ENCODE results near the gene QRFP. TPM values are rescaled to one million over a fixed set of nuclear protein-coding genes. Genes with fewer than 3 reads are reported as not detected.

Gene QRFP
- total RNA-seq, 4 donors from 2014 or later, result not detected

DNA sequence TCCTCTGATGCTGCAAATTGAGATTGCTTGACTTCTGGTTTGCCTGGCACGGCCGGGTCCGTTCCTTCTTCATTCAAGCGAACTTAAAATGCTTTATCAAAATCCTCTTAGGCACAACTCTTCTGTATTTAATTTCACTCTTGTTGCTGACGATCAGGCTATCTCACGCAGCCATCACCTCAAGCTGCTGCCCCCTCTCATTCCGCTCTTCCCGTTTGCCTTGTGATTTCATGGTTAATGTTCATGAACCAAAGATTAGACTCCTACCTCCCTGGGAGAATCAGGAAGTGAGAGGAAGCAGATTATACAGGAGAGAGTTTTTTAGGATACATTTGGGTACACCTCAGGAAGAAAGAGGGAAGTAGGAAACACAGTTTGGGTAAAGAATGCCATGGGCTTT lies 22.6 kb downstream of the QRFP start:
- Histone ChIP-seq H3K4me3 (no peak overlapping the region), H3K27me3 (no peaks in the 10 kb centered on the region), H3K27ac (no peak overlapping the region), H3K36me3 (no peaks in the 10 kb centered on the region), H3K4me1 (peaks cover 0 to 12% of the 10 kb centered on the region in 2 donors), H3K9me3 (no peaks in the 10 kb centered on the region)
- no peak for TF ChIP-seq POLR2A (IDR thresholded peaks at IDR 0.05)
- TF ChIP-seq, protein P1, sequence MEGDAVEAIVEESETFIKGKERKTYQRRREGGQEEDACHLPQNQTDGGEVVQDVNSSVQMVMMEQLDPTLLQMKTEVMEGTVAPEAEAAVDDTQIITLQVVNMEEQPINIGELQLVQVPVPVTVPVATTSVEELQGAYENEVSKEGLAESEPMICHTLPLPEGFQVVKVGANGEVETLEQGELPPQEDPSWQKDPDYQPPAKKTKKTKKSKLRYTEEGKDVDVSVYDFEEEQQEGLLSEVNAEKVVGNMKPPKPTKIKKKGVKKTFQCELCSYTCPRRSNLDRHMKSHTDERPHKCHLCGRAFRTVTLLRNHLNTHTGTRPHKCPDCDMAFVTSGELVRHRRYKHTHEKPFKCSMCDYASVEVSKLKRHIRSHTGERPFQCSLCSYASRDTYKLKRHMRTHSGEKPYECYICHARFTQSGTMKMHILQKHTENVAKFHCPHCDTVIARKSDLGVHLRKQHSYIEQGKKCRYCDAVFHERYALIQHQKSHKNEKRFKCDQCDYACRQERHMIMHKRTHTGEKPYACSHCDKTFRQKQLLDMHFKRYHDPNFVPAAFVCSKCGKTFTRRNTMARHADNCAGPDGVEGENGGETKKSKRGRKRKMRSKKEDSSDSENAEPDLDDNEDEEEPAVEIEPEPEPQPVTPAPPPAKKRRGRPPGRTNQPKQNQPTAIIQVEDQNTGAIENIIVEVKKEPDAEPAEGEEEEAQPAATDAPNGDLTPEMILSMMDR (IDR thresholded peaks at IDR 0.05), result no peak
- DNase-seq, result no peak
- intact Hi-C loops (cut with DNase I; ENCODE audit: low total_unique reads), result no loop called here

DNA sequence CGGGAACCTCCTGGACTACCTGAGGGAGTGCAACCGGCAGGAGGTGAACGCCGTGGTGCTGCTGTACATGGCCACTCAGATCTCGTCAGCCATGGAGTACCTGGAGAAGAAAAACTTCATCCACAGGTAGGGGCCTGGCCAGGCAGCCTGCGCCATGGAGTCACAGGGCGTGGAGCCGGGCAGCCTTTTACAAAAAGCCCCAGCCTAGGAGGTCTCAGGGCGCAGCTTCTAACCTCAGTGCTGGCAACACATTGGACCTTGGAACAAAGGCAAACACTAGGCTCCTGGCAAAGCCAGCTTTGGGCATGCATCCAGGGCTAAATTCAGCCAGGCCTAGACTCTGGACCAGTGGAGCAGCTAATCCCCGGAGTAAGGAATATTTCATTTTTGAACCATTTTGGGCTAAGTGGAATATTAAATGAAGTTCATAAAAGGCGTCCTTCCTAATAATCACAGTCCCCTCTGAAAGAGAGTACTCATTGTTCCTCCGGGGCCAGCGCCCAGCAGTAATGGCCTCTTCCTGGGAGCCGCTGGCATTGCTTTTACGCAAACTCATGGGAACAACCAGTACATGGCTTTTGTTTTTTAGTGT lies 23.6 kb downstream of the QRFP start:
- no peak for DNase-seq
- Histone ChIP-seq H3K4me3 (no peak overlapping the region), H3K27ac (no peak overlapping the region), H3K36me3 (no peaks in the 10 kb centered on the region), H3K27me3 (no peaks in the 10 kb centered on the region), H3K4me1 (peaks cover 0 to 12% of the 10 kb centered on the region in 2 donors), H3K9me3 (no peaks in the 10 kb centered on the region)
- TF ChIP-seq, protein P1 (IDR thresholded peaks at IDR 0.05), result no peak
- TF ChIP-seq POLR2A (IDR thresholded peaks at IDR 0.05), result no peak
- intact Hi-C loops (cut with DNase I; ENCODE audit: low total_unique reads), result no loop called here

DNA sequence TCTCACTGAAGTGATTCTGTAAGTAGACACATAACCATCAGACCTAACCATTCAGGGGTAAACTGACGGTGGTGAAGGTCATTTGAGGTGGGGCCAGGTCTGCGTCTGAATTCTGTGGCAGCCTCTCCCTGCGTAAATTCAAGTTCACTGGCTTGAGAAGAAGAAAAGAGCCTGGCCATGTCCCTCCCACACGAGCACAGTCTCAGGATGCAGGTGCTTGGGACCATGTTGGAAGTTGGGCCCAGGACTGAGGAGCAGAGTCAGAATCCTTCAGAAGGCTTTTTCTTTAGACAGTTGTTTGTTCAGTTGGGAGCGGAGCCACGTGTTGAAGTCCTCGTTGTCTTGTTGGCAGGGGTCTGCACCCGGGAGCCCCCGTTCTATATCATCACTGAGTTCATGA lies 24.1 kb downstream of the QRFP start:
- no peak overlapping the region for H3K27ac ChIP-seq
- intact Hi-C loops (cut with DNase I; ENCODE audit: low total_unique reads), result no loop called here

DNA sequence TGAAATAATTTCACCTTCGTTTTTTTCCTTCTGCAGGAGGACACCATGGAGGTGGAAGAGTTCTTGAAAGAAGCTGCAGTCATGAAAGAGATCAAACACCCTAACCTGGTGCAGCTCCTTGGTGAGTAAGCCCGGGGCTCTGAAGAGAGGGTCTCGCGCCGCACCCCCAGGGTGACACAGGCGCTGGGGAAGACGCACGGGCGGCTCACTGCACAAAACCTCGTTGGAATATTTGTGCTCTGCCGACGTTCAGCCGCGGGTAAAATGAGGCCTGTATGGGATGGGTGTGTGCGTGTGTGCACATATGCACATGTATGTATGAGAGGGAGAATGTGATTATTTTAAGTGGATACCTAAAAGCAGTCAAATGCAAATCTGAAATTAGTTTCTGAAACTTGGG lies 24.5 kb downstream of the QRFP start:
- Histone ChIP-seq H3K4me1 (peaks cover 0 to 12% of the 10 kb centered on the region in 2 donors), H3K36me3 (no peaks in the 10 kb centered on the region), H3K4me3 (no peak overlapping the region), H3K27ac (no peak overlapping the region), H3K9me3 (no peaks in the 10 kb centered on the region), H3K27me3 (no peaks in the 10 kb centered on the region)
- intact Hi-C loops (cut with DNase I; ENCODE audit: low total_unique reads), result no loop called here
- TF ChIP-seq, protein P1 (IDR thresholded peaks at IDR 0.05), result no peak
- no peak for TF ChIP-seq POLR2A (IDR thresholded peaks at IDR 0.05)
- DNase-seq, result no peak

More for the DNA sequence above, 24.1 kb downstream of the QRFP start:
- no peak overlapping the region for H3K4me3 ChIP-seq
- H3K36me3 ChIP-seq, result no peaks in the 10 kb centered on the region
- DNase-seq, result no peak
- no peaks in the 10 kb centered on the region for H3K27me3 ChIP-seq
- no peaks in the 10 kb centered on the region for H3K9me3 ChIP-seq
- H3K4me1 ChIP-seq, result peaks cover 0 to 12% of the 10 kb centered on the region in 2 donors
- TF ChIP-seq POLR2A (IDR thresholded peaks at IDR 0.05), result no peak
- TF ChIP-seq, protein P1 (IDR thresholded peaks at IDR 0.05), result no peak

DNA sequence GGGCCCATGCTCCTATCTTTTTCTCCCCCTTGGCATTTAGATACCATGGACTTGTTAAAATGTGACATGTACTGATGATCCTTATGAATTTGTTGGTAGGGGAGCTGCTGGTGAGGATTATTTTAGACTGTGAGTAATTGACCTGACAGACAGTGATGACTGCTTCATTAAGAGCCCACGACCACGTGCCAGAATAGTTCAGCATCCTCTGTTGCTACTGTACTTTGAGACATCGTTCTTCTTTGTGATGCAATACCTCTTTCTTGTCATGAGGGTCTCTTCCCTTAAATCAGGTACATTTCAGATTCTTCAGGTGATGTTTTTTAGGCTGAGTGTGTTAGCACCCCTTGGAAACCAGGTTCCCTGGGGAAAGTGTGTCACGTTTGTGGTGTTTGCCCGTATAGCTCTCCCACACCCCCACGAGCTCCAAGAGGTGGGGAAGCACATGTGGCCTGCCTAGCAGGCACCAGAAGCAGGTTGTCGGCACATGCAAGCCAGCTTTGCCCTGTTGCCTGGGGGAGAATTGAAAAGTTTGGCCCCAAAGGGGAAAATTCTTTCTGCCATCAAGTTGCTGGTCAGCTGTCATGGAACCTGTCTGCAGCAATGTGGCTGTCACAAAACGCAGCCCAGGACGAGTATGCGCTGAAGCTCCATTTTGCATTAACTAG lies 25.1 kb downstream of the QRFP start:
- no peak overlapping the region for H3K27ac ChIP-seq
- H3K36me3 ChIP-seq, result no peaks in the 10 kb centered on the region
- intact Hi-C loops (cut with DNase I; ENCODE audit: low total_unique reads), result no loop called here
- H3K4me1 ChIP-seq, result peaks cover 0 to 12% of the 10 kb centered on the region in 2 donors
- TF ChIP-seq, protein P1 (IDR thresholded peaks at IDR 0.05), result no peak
- TF ChIP-seq POLR2A (IDR thresholded peaks at IDR 0.05), result no peak
- H3K9me3 ChIP-seq, result no peaks in the 10 kb centered on the region
- no peak for DNase-seq
- H3K4me3 ChIP-seq, result no peak overlapping the region
- no peaks in the 10 kb centered on the region for H3K27me3 ChIP-seq
